Sciatic nerve (tissue), 2 donors: ENCODE data around the gene RNASE7. TPM values are rescaled to one million over a fixed set of nuclear protein-coding genes. Genes with fewer than 3 reads are reported as not detected.

ENCODE experiments used
- ATAC-seq: fragments of 200-7000 bp; cut with Tn5 transposase; one replicate; pipeline ENCODE4 v1.9.1; 2020; ENCODE audit warnings: mild to moderate bottlenecking, moderate library complexity
- DNase-seq: peaks from one replicate; pipeline ENCODE4 v3.0.0-alpha.2; 2020; ENCODE audit warnings: low spot score
- intact Hi-C: fragments of 100-400 bp; cut with DNase I; formaldehyde crosslinking; loops from one replicate; pipeline ENCODE4 v1.14.2; 2022
- microRNA-seq: library from miRNA; unstranded; fragments of <30 nt; microRNA quantifications from one replicate; pipeline ENCODE4 v1.2.0, GENCODE V29; 2020
- total RNA-seq: library from RNA; stranded (reverse); fragmentation: NEBNext Ultra II Directional; extraction: Animal tissue kit (Norgen Biotek cat#: 25700); gene quantifications from one replicate; pipeline ENCODE4 v1.2.1, GENCODE V29; 2021
- donor health status: DM: no; HTN: no; CAD: no.
- donor health status: DM: no; HTN: no; CAD: no.

RNASE7 gene
- total RNA-seq, 1 donor from 2014 or later: not detected

DNA sequence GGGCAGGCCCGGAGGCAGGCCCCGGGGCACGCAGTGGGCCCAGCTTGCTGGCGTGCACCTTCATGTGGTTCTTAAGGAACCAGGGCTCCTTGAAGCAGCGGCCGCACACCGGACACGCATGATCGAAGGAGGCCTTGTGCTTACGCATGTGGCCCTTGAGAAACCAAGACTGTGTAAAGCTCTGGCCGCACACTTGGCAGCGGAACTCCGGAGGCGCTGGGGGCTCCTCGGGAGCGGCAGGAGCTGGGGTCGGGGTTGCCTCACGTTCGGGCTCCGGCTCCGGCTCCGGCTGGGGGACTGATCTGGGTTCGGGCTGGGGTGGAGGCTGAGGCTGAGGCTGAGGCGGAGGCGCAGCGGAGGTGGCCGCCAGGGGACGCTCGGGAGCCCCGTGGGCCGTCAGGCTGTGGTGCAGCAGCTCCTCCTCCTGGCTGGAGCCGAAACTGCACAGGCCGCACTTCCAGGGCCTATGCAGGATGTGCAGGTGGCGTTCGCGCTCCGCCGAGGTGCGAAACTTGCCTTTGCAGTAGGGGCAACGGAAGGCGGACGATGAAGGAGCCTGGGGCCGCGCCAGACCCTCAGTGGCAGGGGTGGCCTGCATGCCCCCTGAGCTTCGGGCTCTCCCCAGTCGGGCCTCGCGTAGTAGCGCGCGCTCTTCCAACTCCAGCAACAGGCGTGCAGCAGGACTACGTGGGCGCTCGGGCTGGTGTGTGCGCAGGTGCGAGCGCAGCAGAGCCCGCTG is 50.3 kb downstream of the RNASE7 start:
- DNase-seq: peak; percentile 92
- intact Hi-C loops: loop anchor here (2.0 to 5.0 kb wide), 2 partner anchors 24 to 75 kb away; no protein-coding TSS in a partner anchor
- peak; percentile 82 for ATAC-seq

DNA sequence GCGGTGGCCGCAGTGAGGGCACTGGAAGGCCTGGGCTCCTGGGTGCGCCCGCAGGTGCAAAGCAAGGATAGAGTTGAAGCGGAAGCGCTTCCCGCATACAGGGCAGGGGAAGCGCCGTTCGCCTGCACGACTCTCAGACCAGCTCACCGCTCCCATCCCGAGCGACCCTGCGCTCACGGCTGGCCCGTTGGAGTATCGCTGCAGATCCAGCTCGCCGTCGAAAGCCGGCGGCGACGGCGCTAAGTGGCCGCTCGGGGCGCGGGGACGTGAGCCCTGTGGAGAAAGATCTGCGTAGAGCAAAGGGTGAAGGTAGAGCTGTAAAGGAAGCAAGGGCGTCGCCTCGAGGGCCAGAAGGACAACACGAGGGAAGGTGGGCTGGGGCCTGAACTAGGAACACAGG is 50.9 kb downstream of the RNASE7 start:
- DNase-seq (no peak), ATAC-seq (no peak)
- intact Hi-C loops: loop anchor here (2.0 to 5.0 kb wide), 2 partner anchors 24 to 76 kb away; no protein-coding TSS in a partner anchor

Small RNAs within 50 kb of the gene (microRNA-seq; reads per million reads assigned to microRNA genes)
- gene MIR6717: not detected

Other genes starting within 250 kb of the RNASE7 start
- 357 TPM for gene RNASE1, start 239.5 kb upstream of the RNASE7 start, total RNA-seq
- gene RNASE3, start 151.0 kb upstream of the RNASE7 start, total RNA-seq: 0.71 TPM
- 3.7 TPM for gene RNASE2, start 86.9 kb upstream of the RNASE7 start, total RNA-seq
- gene METTL17, start 52.4 kb upstream of the RNASE7 start, total RNA-seq: 56.2 TPM
- not detected for gene SLC39A2, start 43.1 kb upstream of the RNASE7 start, total RNA-seq
- gene NDRG2, start 17.3 kb upstream of the RNASE7 start, total RNA-seq: 398 TPM
- gene TPPP2, start 12.1 kb upstream of the RNASE7 start, total RNA-seq: 0.49 TPM
- not detected for gene RNASE13, start 7.6 kb upstream of the RNASE7 start, total RNA-seq
- not detected for gene RNASE8, start 15.5 kb downstream of the RNASE7 start, total RNA-seq
- gene ARHGEF40, start 27.9 kb downstream of the RNASE7 start, total RNA-seq: 91.1 TPM
- 43.2 TPM for gene ZNF219, start 56.3 kb downstream of the RNASE7 start, total RNA-seq
- 0.62 TPM for gene TMEM253, start 58.7 kb downstream of the RNASE7 start, total RNA-seq
- not detected for gene OR5AU1, start 113.7 kb downstream of the RNASE7 start, total RNA-seq
- 395 TPM for gene HNRNPC, start 227.1 kb downstream of the RNASE7 start, total RNA-seq
- gene RPGRIP1, start 237.7 kb downstream of the RNASE7 start, total RNA-seq: 0.45 TPM